ENCODE measurements around the gene ATP6V0B.

ATP6V0B gene

GRCh38 chr1:43946236-43947060 is 28.3 kb upstream of the ATP6V0B start, which contains the start of gene IPO13:
Gene IPO13, plus strand, starts transcription at chr1:43946950. Its CDS starts 651 bp downstream, at chr1:43947601.
- DNase-seq: peak; percentile 52 to 82

GRCh38 chr1:43947061-43947873 is 27.5 kb upstream of the ATP6V0B start:
- DNase-seq: no peak

GRCh38 chr1:43947874-43948437 is 26.8 kb upstream of the ATP6V0B start:
- DNase-seq: no peak

GRCh38 chr1:43949678-43950077 is 25.1 kb upstream of the ATP6V0B start:
- no peak for DNase-seq

GRCh38 chr1:43951021-43951985 is 23.5 kb upstream of the ATP6V0B start:
- DNase-seq: no peak

- no peak for DNase-seq
Observed at GRCh38 chr1:43952731-43953346, 21.9 kb upstream of the ATP6V0B start.

- no peak for DNase-seq
Observed at GRCh38 chr1:43953361-43953760, 21.4 kb upstream of the ATP6V0B start.

GRCh38 chr1:43954036-43954435 is 20.7 kb upstream of the ATP6V0B start:
- DNase-seq: no peak

GRCh38 chr1:43956234-43956633 is 18.5 kb upstream of the ATP6V0B start:
- DNase-seq: no peak

GRCh38 chr1:43957407-43958040 is 17.2 kb upstream of the ATP6V0B start:
- DNase-seq: no peak

- DNase-seq: no peak
Observed at GRCh38 chr1:43958351-43959255, 16.2 kb upstream of the ATP6V0B start.

- no peak for DNase-seq
Observed at GRCh38 chr1:43960798-43961197, 14.0 kb upstream of the ATP6V0B start.

GRCh38 chr1:43961692-43962091 is 13.1 kb upstream of the ATP6V0B start:
- DNase-seq: no peak

GRCh38 chr1:43962324-43962723 is 12.4 kb upstream of the ATP6V0B start:
- no peak for DNase-seq

- no peak for DNase-seq
Observed at GRCh38 chr1:43963006-43963405, 11.8 kb upstream of the ATP6V0B start.

GRCh38 chr1:43963890-43964289 is 10.9 kb upstream of the ATP6V0B start:
- no peak for DNase-seq

GRCh38 chr1:43965316-43965715 is 9.4 kb upstream of the ATP6V0B start:
- no peak for DNase-seq

GRCh38 chr1:43968348-43968948 is 6.3 kb upstream of the ATP6V0B start:
- no peak for DNase-seq

GRCh38 chr1:43969416-43969745 is 5.4 kb upstream of the ATP6V0B start:
- DNase-seq: no peak
